ENCODE data around the gene CCNL1. TPM values are rescaled to one million over a fixed set of nuclear protein-coding genes. Genes with fewer than 3 reads are reported as not detected.
A peak's percentile ranks its signal among the peaks of the same experiment; 100 is the strongest.

Gene CCNL1
- total and polyA plus RNA-seq, 2 donors (not counting 3 experiments of a cell fraction or from before 2014, with no cell fraction given), result 119 to 137 TPM

DNA sequence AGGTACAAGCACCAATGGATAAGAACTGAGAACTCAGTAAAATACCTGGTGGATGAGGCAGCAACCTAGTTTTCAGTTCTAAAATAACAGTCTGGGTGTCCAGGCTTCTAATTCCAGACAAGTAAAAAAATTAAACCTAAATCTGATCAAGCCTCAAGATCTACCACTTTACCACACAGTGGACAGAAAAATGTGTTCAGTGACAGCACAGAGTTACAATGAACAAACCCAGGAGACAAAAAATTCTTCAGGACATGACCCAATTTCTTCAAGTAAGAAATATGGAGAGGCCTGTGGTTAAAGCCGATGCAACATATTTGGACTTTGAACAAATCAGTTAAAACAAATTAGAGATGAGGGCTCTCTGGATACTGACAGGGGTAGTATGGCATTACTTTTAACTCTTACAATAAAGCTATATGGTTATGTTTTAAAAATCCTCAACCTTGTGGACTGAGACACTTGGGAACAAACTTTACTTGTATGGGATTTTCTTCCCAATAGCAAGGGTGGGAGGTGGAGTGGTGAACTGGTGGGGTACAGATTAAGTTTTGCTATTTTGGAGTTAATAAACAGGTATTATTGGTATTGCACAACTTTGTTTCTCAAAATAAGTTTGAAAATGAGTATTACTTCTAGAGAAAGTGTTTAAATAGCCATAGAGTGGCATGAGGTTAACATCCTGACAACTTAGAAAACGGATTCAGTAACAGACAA is 14.2 kb downstream of the CCNL1 start:
- no TSS peak for BruUV-seq (replicated peaks)
- dilution Hi-C loops (cut with MboI; ENCODE audit: extremely low pct_ligation_motif_present, low sequenced_read_pairs), result loop anchor here (25.0 kb wide), 1 partner anchor 458 kb away; no protein-coding TSS in a partner anchor
- H3K79me2 ChIP-seq (ENCODE audit: control insufficient read depth, insufficient read depth, low read length), result peaks cover 6% of the 10 kb centered on the region
- no peak overlapping the region for H2AFZ ChIP-seq (ENCODE audit: low read depth, low read length)
- CTCF ChIA-PET, result interaction anchor here (1.5 kb wide), 1 partner anchor 9 kb away, joined by 3 read pairs; no protein-coding TSS in a partner anchor
- DNase-seq (ENCODE audit: low read depth, low spot score) (no peak), FAIRE-seq (no peak)
- H3K9ac ChIP-seq (replicated peaks; ENCODE audit: extremely low read depth, insufficient read depth, low read length), result no peak overlapping the region
- H3K27ac ChIP-seq (ENCODE audit: insufficient read depth, low read depth, low read length), result no peak overlapping the region
- no peaks in the 10 kb centered on the region for H4K20me1 ChIP-seq (replicated peaks; ENCODE audit: control insufficient read depth, extremely low read depth, insufficient read depth, low read length)
- POLR2A ChIA-PET, result no interaction called here
- H3K9me1 ChIP-seq (replicated peaks; ENCODE audit: control insufficient read depth, extremely low read depth, insufficient read depth, low read length), result no peaks in the 10 kb centered on the region
- no peaks in the 10 kb centered on the region for H3K4me1 ChIP-seq (ENCODE audit: control insufficient read depth, extremely low read depth, insufficient read depth, low read length)
- no peak overlapping the region for H3K4me3 ChIP-seq (replicated peaks in 1 of 3; ENCODE audit: insufficient read depth in 1 of 3, low read depth in 1 of 3, low read length in 3 of 3)
- no peaks in the 10 kb centered on the region for H3K27me3 ChIP-seq (ENCODE audit: control insufficient read depth in 2 of 2, insufficient read depth in 2 of 2, low read length in 2 of 2)
- H3K4me2 ChIP-seq (ENCODE audit: insufficient read depth, low read length), result no peak overlapping the region
- peaks cover 33 to 39% of the 10 kb centered on the region in 2 experiments for H3K36me3 ChIP-seq (ENCODE audit: control insufficient read depth in 2 of 2, extremely low read depth in 1 of 2, insufficient read depth in 2 of 2, low read length in 2 of 2)
- TF ChIP-seq MYC (IDR thresholded peaks at IDR 0.05; ENCODE audit: low read depth, low read length), result no peak
- no peak for TF ChIP-seq FOS (IDR thresholded peaks at IDR 0.05; ENCODE audit: borderline replicate concordance, insufficient read depth, low read length)
- TF ChIP-seq, protein P1, sequence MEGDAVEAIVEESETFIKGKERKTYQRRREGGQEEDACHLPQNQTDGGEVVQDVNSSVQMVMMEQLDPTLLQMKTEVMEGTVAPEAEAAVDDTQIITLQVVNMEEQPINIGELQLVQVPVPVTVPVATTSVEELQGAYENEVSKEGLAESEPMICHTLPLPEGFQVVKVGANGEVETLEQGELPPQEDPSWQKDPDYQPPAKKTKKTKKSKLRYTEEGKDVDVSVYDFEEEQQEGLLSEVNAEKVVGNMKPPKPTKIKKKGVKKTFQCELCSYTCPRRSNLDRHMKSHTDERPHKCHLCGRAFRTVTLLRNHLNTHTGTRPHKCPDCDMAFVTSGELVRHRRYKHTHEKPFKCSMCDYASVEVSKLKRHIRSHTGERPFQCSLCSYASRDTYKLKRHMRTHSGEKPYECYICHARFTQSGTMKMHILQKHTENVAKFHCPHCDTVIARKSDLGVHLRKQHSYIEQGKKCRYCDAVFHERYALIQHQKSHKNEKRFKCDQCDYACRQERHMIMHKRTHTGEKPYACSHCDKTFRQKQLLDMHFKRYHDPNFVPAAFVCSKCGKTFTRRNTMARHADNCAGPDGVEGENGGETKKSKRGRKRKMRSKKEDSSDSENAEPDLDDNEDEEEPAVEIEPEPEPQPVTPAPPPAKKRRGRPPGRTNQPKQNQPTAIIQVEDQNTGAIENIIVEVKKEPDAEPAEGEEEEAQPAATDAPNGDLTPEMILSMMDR (IDR thresholded peaks at IDR 0.05; ENCODE audit: extremely low read depth in 1 of 2, insufficient read depth in 1 of 2, low read depth in 1 of 2, low read length in 2 of 2), result no peak
- intact Hi-C loops (cut with micrococcal nuclease), result no loop called here
- H3K9me3 ChIP-seq (replicated peaks; ENCODE audit: control insufficient read depth, insufficient read depth, low read length), result no peaks in the 10 kb centered on the region

DNA sequence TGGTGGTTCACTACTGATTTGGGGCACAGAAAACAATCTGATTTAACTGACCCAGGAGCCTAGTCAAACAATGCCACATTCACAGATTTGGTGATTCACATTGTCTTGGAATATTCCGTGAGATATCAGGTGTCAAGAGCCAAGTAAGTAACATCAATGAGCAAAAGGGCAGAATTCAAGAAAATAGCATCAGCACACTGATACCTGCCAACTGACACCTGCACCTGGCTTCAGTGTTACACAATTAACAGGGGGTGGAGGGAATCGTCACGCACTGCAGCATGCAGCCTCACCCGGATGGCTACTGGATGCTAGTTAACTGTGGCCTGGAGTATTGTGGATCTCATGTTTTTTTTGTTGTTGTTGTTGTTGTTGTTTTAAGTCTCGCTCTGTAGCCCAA is 17.6 kb downstream of the CCNL1 start:
- H3K4me2 ChIP-seq (ENCODE audit: insufficient read depth, low read length), result no peak overlapping the region
- dilution Hi-C loops (cut with MboI; ENCODE audit: extremely low pct_ligation_motif_present, low sequenced_read_pairs), result loop anchor here (25.0 kb wide), 1 partner anchor 455 kb away; no protein-coding TSS in a partner anchor
- no peak overlapping the region for H2AFZ ChIP-seq (ENCODE audit: low read depth, low read length)
- H3K9me3 ChIP-seq (replicated peaks; ENCODE audit: control insufficient read depth, insufficient read depth, low read length), result no peaks in the 10 kb centered on the region
- ChIA-PET POLR2A (no interaction called here), CTCF (no interaction called here)
- H3K4me3 ChIP-seq (replicated peaks in 1 of 3; ENCODE audit: insufficient read depth in 1 of 3, low read depth in 1 of 3, low read length in 3 of 3), result no peak overlapping the region
- intact Hi-C loops (cut with micrococcal nuclease), result no loop called here
- peaks cover 13 to 18% of the 10 kb centered on the region in 2 experiments for H3K36me3 ChIP-seq (ENCODE audit: control insufficient read depth in 2 of 2, extremely low read depth in 1 of 2, insufficient read depth in 2 of 2, low read length in 2 of 2)
- TF ChIP-seq MYC (IDR thresholded peaks at IDR 0.05; ENCODE audit: low read depth, low read length) (no peak), POLR2A (IDR thresholded peaks at IDR 0.05; ENCODE audit: low read depth, low read length) (peak; percentile 25)
- DNase-seq (ENCODE audit: low read depth, low spot score) (no peak), FAIRE-seq (no peak)
- H3K4me1 ChIP-seq (ENCODE audit: control insufficient read depth, extremely low read depth, insufficient read depth, low read length), result no peaks in the 10 kb centered on the region
- BruUV-seq (replicated peaks), result no TSS peak
- H3K9ac ChIP-seq (replicated peaks; ENCODE audit: extremely low read depth, insufficient read depth, low read length), result no peak overlapping the region
- no peaks in the 10 kb centered on the region for H4K20me1 ChIP-seq (replicated peaks; ENCODE audit: control insufficient read depth, extremely low read depth, insufficient read depth, low read length)
- H3K27ac ChIP-seq (ENCODE audit: insufficient read depth, low read depth, low read length), result no peak overlapping the region
- H3K27me3 ChIP-seq (ENCODE audit: control insufficient read depth in 2 of 2, insufficient read depth in 2 of 2, low read length in 2 of 2), result no peaks in the 10 kb centered on the region
- no peaks in the 10 kb centered on the region for H3K9me1 ChIP-seq (replicated peaks; ENCODE audit: control insufficient read depth, extremely low read depth, insufficient read depth, low read length)
- no peaks in the 10 kb centered on the region for H3K79me2 ChIP-seq (ENCODE audit: control insufficient read depth, insufficient read depth, low read length)

Data from endothelial cell of umbilical vein (primary cell).